Adrenal gland (tissue), 12 donors: Measurements from ENCODE around the gene SLC48A1. TPM values are rescaled to one million over a fixed set of nuclear protein-coding genes. Genes with fewer than 3 reads are reported as not detected.
A peak's percentile ranks its signal among the peaks of the same experiment; 100 is the strongest.

Source experiments
- DNase-seq, 7 donors: peaks; one replicate each; pipeline ENCODE4 v3.0.0-alpha.2; 2019 to 2020
- H3K27ac ChIP-seq, 5 donors: fragments of 200-600 bp; sonication (generic) in 4 of 5; 1 replicate in 3 of 5; 2 replicates in 2 of 5; pipeline versions ENCODE4 v1.5.1 to v1.8.0; 2016 to 2020; ENCODE audit warnings: mild to moderate bottlenecking in 1 of 5
- H3K27me3 ChIP-seq: fragments of 200-600 bp; 2 replicates; pipeline ENCODE4 v1.8.0; 2021
- H3K36me3 ChIP-seq, 2 donors: fragments of 200-600 bp; replicated peaks in 1 of 2; 1 replicate in 1 of 2; 2 replicates in 1 of 2; pipeline versions ENCODE4 v1.5.1 to v1.8.0; 2018 to 2022
- H3K4me1 ChIP-seq, 2 donors: fragments of 200-600 bp; replicated peaks in 1 of 2; 1 replicate in 1 of 2; 2 replicates in 1 of 2; pipeline versions ENCODE4 v1.5.1 to v1.8.0; 2018 to 2021
- H3K4me3 ChIP-seq, 4 donors: fragments of 200-600 bp; sonication (generic) in 3 of 4; one replicate each; pipeline ENCODE4 v1.5.1; 2016 to 2018
- H3K9me3 ChIP-seq, 3 donors: fragments of 200-600 bp; sonication (generic) in 1 of 3; replicated peaks in 1 of 3; 1 replicate in 2 of 3; 2 replicates in 1 of 3; pipeline versions ENCODE4 v1.5.1 to v1.8.0; 2016 to 2021
- CTCF ChIP-seq, 6 experiments: fragments of 450-650 bp in 4 of 6; fragments of 200-600 bp in 2 of 6; sonication (generic) in 1 of 6; IDR thresholded peaks; 1 replicate in 5 of 6; 2 replicates in 1 of 6; pipeline versions ENCODE4 v1.5.1 to v1.8.0; 2016 to 2021; ENCODE audit warnings: antibody characterized with exemption in 6 of 6, mild to moderate bottlenecking in 2 of 6, moderate library complexity in 1 of 6
- POLR2A ChIP-seq, 2 donors: fragments of 450-650 bp; IDR thresholded peaks; one replicate each; pipeline ENCODE4 v1.6.1; 2017; ENCODE audit warnings: antibody characterized with exemption in 2 of 2, mild to moderate bottlenecking in 2 of 2, moderate library complexity in 1 of 2
- WGBS, 4 donors: extraction: QIAGEN DNeasy Blood & Tissue Kit in 2 of 4; methylation state at CpG; one replicate each; pipeline versions ENCODE4 v1.1.5 to v1.1.7; 2013 to 2017; 5-methylcytosine and 5-hydroxymethylcytosine counted together
- intact Hi-C, 2 donors: fragments of 100-400 bp; cut with DNase I; formaldehyde crosslinking; loops; one replicate each; pipeline versions ENCODE4 v1.14.1 to v1.15.0; 2022 to 2023
- polyA plus RNA-seq, 3 donors: library from polyadenylated mRNA; stranded (reverse); fragments of 200-250 nt in 2 of 3; fragments of 350-450 nt in 1 of 3; fragmentation: Illumina TruSeq in 1 of 3; extraction: RNeasy Lipid Tissue Mini Kit (QIAGEN cat#74804) in 1 of 3; gene quantifications; one replicate each; pipeline ENCODE4 v1.2.3, GENCODE V29; 2013 to 2014
- total RNA-seq, 9 donors: library from RNA; depleted of rRNA in 4 of 9; stranded (reverse); fragments of >200 nt in 4 of 9; fragments of 120-200 nt in 1 of 9; fragmentation: NEBNext Ultra II Directional in 1 of 9; extraction: Animal tissue kit (Norgen Biotek cat#: 25700) in 1 of 9; gene quantifications; one replicate each; pipeline versions ENCODE4 v1.1.0 to v1.2.4, GENCODE V29; 2013 to 2023
- donor health status: healthy with polysubstance abuse.
- donor health status: Bipolar disorder and iron deficiency.
- donor health status: DM: yes; HTN: yes; CAD: no.
- donor health status: DM: no; HTN: no; CAD: no.
- donor health status: DM: no; HTN: no; CAD: no.
- donor health status: DM: yes; HTN: yes; CAD: no.

The SLC48A1 gene
- total and polyA plus RNA-seq, 12 donors = 8.5 to 91.9 (median 57.5) TPM

GRCh38 chr12:47752121-47752520 lies 20.9 kb upstream of the SLC48A1 start:
- Histone ChIP-seq H3K4me3 (no peak overlapping the region), H3K27me3 (no peaks in the 10 kb centered on the region), H3K4me1 (no peaks in the 10 kb centered on the region), H3K27ac (no peak overlapping the region), H3K9me3 (no peaks in the 10 kb centered on the region), H3K36me3 (no peaks in the 10 kb centered on the region)
- DNase-seq = no peak
- WGBS, 4 donors = 86 to 92% (median 88%) methylated on average over 4 of the region's 4 CpGs
- no peak for TF ChIP-seq POLR2A (IDR thresholded peaks at IDR 0.05)
- TF ChIP-seq CTCF (IDR thresholded peaks at IDR 0.05) = no peak
- intact Hi-C loops = no loop called here

- Histone ChIP-seq H3K9me3 (no peaks in the 10 kb centered on the region), H3K27ac (peak overlapping the region in 3 of 5 donors; percentile 19 to 72 (median 59)), H3K36me3 (no peaks in the 10 kb centered on the region), H3K4me3 (no peak overlapping the region), H3K27me3 (no peaks in the 10 kb centered on the region), H3K4me1 (peaks cover 0 to 3% of the 10 kb centered on the region in 2 donors)
- 85 to 89% (median 87%) methylated on average over 5 to 7 of the region's 7 CpGs for WGBS, 4 donors
- TF ChIP-seq POLR2A (IDR thresholded peaks at IDR 0.05) = no peak
- no peak for DNase-seq
- intact Hi-C loops = no loop called here
Observed at GRCh38 chr12:47752552-47752951, 20.5 kb upstream of the SLC48A1 start.

GRCh38 chr12:47753021-47754001 lies 19.7 kb upstream of the SLC48A1 start:
- TF ChIP-seq CTCF (IDR thresholded peaks at IDR 0.05) = no peak
- no peak for TF ChIP-seq POLR2A (IDR thresholded peaks at IDR 0.05)
- peak overlapping the region in 3 of 5 donors; percentile 37 to 72 (median 59) for H3K27ac ChIP-seq
- H3K4me1 ChIP-seq = peaks cover 2 to 5% of the 10 kb centered on the region in 2 donors
- no peaks in the 10 kb centered on the region for H3K9me3 ChIP-seq
- H3K36me3 ChIP-seq = no peaks in the 10 kb centered on the region
- intact Hi-C loops = no loop called here
- H3K4me3 ChIP-seq = no peak overlapping the region
- no peaks in the 10 kb centered on the region for H3K27me3 ChIP-seq
- DNase-seq = peak in 4 of 7 donors; percentile 40 to 76 (median 54)
- 61 to 70% (median 69%) methylated on average over 10 to 11 of the region's 11 CpGs for WGBS, 4 donors

GRCh38 chr12:47754126-47754525 lies 18.9 kb upstream of the SLC48A1 start:
- no peaks in the 10 kb centered on the region for H3K27me3 ChIP-seq
- intact Hi-C loops = no loop called here
- TF ChIP-seq CTCF (IDR thresholded peaks at IDR 0.05) (no peak), POLR2A (IDR thresholded peaks at IDR 0.05) (no peak)
- H3K4me1 ChIP-seq = peaks cover 6 to 9% of the 10 kb centered on the region in 2 donors
- DNase-seq = no peak
- 85 to 95% (median 95%) methylated on average over 4 of the region's 4 CpGs for WGBS, 4 donors
- no peaks in the 10 kb centered on the region for H3K36me3 ChIP-seq
- H3K9me3 ChIP-seq = no peaks in the 10 kb centered on the region
- H3K4me3 ChIP-seq = no peak overlapping the region
- peak overlapping the region in 3 of 5 donors; percentile 37 to 72 (median 59) for H3K27ac ChIP-seq
